IMR-90 (cell line): ENCODE data around the gene GBA2. TPM values are rescaled to one million over a fixed set of nuclear protein-coding genes. Genes with fewer than 3 reads are reported as not detected.

Experiments
- ATAC-seq: fragments of 200-7000 bp; cut with Tn5 transposase; 2 replicates; pipeline ENCODE4 v1.9.1; 2020; ENCODE audit warnings: low read depth, mild to moderate bottlenecking, moderate library complexity
- BruUV-seq: library from RNA; stranded (reverse); fragments of 400-500 nt; replicated peaks from 2 replicates; lab custom pipeline; 2021; lab: Mats Ljungman, UMichigan
- CTCF ChIA-PET: fragments of 300-600 bp; formaldehyde crosslinking; extraction: SDS; loops from one replicate; lab custom pipeline; 2021; ENCODE audit warnings: antibody characterized with exemption; lab: Yijun Ruan, JAX
- POLR2A ChIA-PET: fragments of 300-600 bp; sonication (Branson Sonifier 250); formaldehyde crosslinking; loops from one replicate; lab custom pipeline; 2022; ENCODE audit warnings: antibody characterized with exemption; ENCODE audit not compliant: unreplicated experiment; lab: Charles Lee
- DNase-seq: peaks from one replicate; pipeline ENCODE4 v3.0.0; 2013
- H2AFZ ChIP-seq: replicated peaks from 2 replicates; pipeline ENCODE3; 2013; ENCODE audit warnings: low read length, mild to moderate bottlenecking; ENCODE audit not compliant: poor library complexity
- H2AK5ac ChIP-seq: 2 replicates; pipeline ENCODE4 v1.6.1; 2013; ENCODE audit warnings: low read depth, low read length, inconsistent platforms
- H2AK9ac ChIP-seq: replicated peaks from 2 replicates; pipeline ENCODE3; 2013; ENCODE audit warnings: mild to moderate bottlenecking, low read depth, low read length, moderate library complexity; ENCODE audit not compliant: poor library complexity
- H2BK120ac ChIP-seq: 2 replicates; pipeline ENCODE4 v1.6.1; 2013; ENCODE audit warnings: low read depth, low read length, inconsistent platforms
- H2BK15ac ChIP-seq: 3 replicates; pipeline ENCODE4 v1.6.1; 2013; ENCODE audit warnings: low read depth, low read length, inconsistent platforms
- H2BK20ac ChIP-seq: 2 replicates; pipeline ENCODE4 v1.6.1; 2013; ENCODE audit warnings: low read depth, mild to moderate bottlenecking, inconsistent platforms, low read length, moderate library complexity
- H2BK5ac ChIP-seq: 2 replicates; pipeline ENCODE4 v1.6.1; 2013; ENCODE audit warnings: mild to moderate bottlenecking, low read depth, low read length, inconsistent platforms; ENCODE audit not compliant: poor library complexity, severe bottlenecking
- H3K14ac ChIP-seq: replicated peaks from 2 replicates; pipeline ENCODE4 v1.6.1; 2013; ENCODE audit warnings: low read depth, low read length, inconsistent platforms
- H3K18ac ChIP-seq: 2 replicates; pipeline ENCODE4 v1.6.1; 2013; ENCODE audit warnings: low read depth, low read length, control low read depth
- H3K23ac ChIP-seq: 2 replicates; pipeline ENCODE4 v1.6.1; 2013; ENCODE audit warnings: low read depth, low read length, inconsistent platforms
- H3K27ac ChIP-seq: 2 replicates; pipeline ENCODE4 v1.5.1; 2013; ENCODE audit warnings: mild to moderate bottlenecking, control low read depth, low read length; ENCODE audit not compliant: insufficient read depth
- H3K27me3 ChIP-seq: 2 replicates; pipeline ENCODE4 v1.6.1; 2013; ENCODE audit warnings: low read length; ENCODE audit not compliant: control insufficient read depth, insufficient read depth
- H3K36me3 ChIP-seq: 2 replicates; pipeline ENCODE4 v1.6.1; 2013; ENCODE audit warnings: low read length, mixed read lengths; ENCODE audit not compliant: control insufficient read depth, insufficient read depth
- H3K4ac ChIP-seq: 2 replicates; pipeline ENCODE4 v1.6.1; 2013; ENCODE audit warnings: low read depth, low read length, inconsistent platforms
- H3K4me1 ChIP-seq: 2 replicates; pipeline ENCODE4 v1.6.1; 2013; ENCODE audit warnings: low read length, mixed read lengths; ENCODE audit not compliant: control insufficient read depth, insufficient read depth
- H3K4me2 ChIP-seq: 2 replicates; pipeline ENCODE4 v1.6.1; 2013; ENCODE audit warnings: low read depth, mild to moderate bottlenecking, control low read depth, low read length, moderate library complexity
- H3K4me3 ChIP-seq: 2 replicates; pipeline ENCODE4 v1.5.1; 2013; ENCODE audit warnings: low read depth, mild to moderate bottlenecking, control low read depth, low read length, moderate library complexity; ENCODE audit not compliant: insufficient read depth
- H3K56ac ChIP-seq: 2 replicates; pipeline ENCODE4 v1.6.1; 2013; ENCODE audit warnings: low read length, inconsistent platforms; ENCODE audit not compliant: insufficient read depth; ENCODE audit errors: extremely low read depth
- H3K79me1 ChIP-seq, 2 experiments: 2 replicates each; pipeline ENCODE4 v1.6.1; 2013; ENCODE audit warnings: low read length in 2 of 2, inconsistent platforms in 1 of 2, low read depth in 1 of 2
- H3K9ac ChIP-seq: 2 replicates; pipeline ENCODE4 v1.6.1; 2013; ENCODE audit warnings: low read depth, low read length, control low read depth
- H3K9me1 ChIP-seq: 2 replicates; pipeline ENCODE4 v1.6.1; 2013; ENCODE audit warnings: low read length, inconsistent platforms; ENCODE audit not compliant: insufficient read depth
- H3K9me3 ChIP-seq: 2 replicates; pipeline ENCODE4 v1.6.1; 2013; ENCODE audit warnings: low read length; ENCODE audit not compliant: control insufficient read depth, insufficient read depth
- H4K20me1 ChIP-seq: 2 replicates; pipeline ENCODE4 v1.6.1; 2013; ENCODE audit warnings: low read length, inconsistent platforms; ENCODE audit not compliant: insufficient read depth
- H4K5ac ChIP-seq: 2 replicates; pipeline ENCODE4 v1.6.1; 2013; ENCODE audit warnings: mild to moderate bottlenecking, low read depth, low read length, control low read depth
- H4K8ac ChIP-seq, 2 experiments: 2 replicates each; pipeline ENCODE4 v1.6.1; 2013; ENCODE audit warnings: low read depth in 2 of 2, low read length in 2 of 2, control low read depth in 1 of 2, inconsistent platforms in 1 of 2
- H4K91ac ChIP-seq: 2 replicates; pipeline ENCODE4 v1.6.1; 2013; ENCODE audit warnings: low read depth, low read length, inconsistent platforms; ENCODE audit not compliant: insufficient read depth
- CEBPB ChIP-seq: IDR thresholded peaks from 2 replicates; pipeline ENCODE4 v1.6.1; 2012; ENCODE audit warnings: low read depth, low read length, improper control_type of control experiment
- CHD1 ChIP-seq: IDR thresholded peaks from 2 replicates; pipeline ENCODE4 v1.6.1; 2012; ENCODE audit warnings: low read depth, low read length, improper control_type of control experiment
- ELK1 ChIP-seq: fragments of 150-350 bp; IDR thresholded peaks from 2 replicates; pipeline ENCODE4 v1.6.1; 2016; ENCODE audit warnings: low read depth, mild to moderate bottlenecking, low read length, moderate library complexity, borderline replicate concordance
- FOS ChIP-seq: fragments of 150-350 bp; IDR thresholded peaks from 2 replicates; pipeline ENCODE4 v1.6.1; 2016; ENCODE audit warnings: low read depth, low read length
- MAFK ChIP-seq: IDR thresholded peaks from 2 replicates; pipeline ENCODE4 v1.6.1; 2012; ENCODE audit warnings: low read depth, low read length, improper control_type of control experiment
- MXI1 ChIP-seq: IDR thresholded peaks from 2 replicates; pipeline ENCODE4 v1.6.1; 2012; ENCODE audit warnings: low read depth, mild to moderate bottlenecking, low read length, moderate library complexity, borderline replicate concordance
- NFE2L2 ChIP-seq: fragments of 150-350 bp; IDR thresholded peaks from 2 replicates; pipeline ENCODE4 v1.6.1; 2016; ENCODE audit warnings: low read depth, mild to moderate bottlenecking, low read length
- POLR2A ChIP-seq: IDR thresholded peaks from 2 replicates; pipeline ENCODE4 v1.6.1; 2012; ENCODE audit warnings: mild to moderate bottlenecking, low read depth, low read length
- RAD21 ChIP-seq: IDR thresholded peaks from 2 replicates; pipeline ENCODE4 v1.6.1; 2012; ENCODE audit warnings: low read length, improper control_type of control experiment
- RFX5 ChIP-seq: IDR thresholded peaks from 2 replicates; pipeline ENCODE4 v1.8.0; 2012; ENCODE audit warnings: low read depth, mild to moderate bottlenecking, low read length, moderate library complexity
- SMC3 ChIP-seq: fragments of 150-350 bp; IDR thresholded peaks from 2 replicates; pipeline ENCODE4 v1.6.1; 2016; ENCODE audit warnings: low read depth, mild to moderate bottlenecking, antibody characterized with exemption, low read length, moderate library complexity
- WGBS, 2 experiments: methylation state at CpG; one replicate each; pipeline versions ENCODE4 v1.1.5 to v1.1.7; 2013; ENCODE audit warnings: missing lambda C conversion rate in 2 of 2; ENCODE audit not compliant: insufficient read length in 1 of 2; ENCODE audit errors: extremely low coverage in 2 of 2; 5-methylcytosine and 5-hydroxymethylcytosine counted together
- dilution Hi-C: fragments of 300-500 bp; cut with HindIII; formaldehyde crosslinking; loops from one replicate; pipeline ENCODE4 v1.14.3; 2018; ENCODE audit warnings: low sequenced_read_pairs; ENCODE audit not compliant: unreplicated experiment
- in situ Hi-C: fragments of 300-500 bp; cut with MboI; formaldehyde crosslinking; loops from 3 replicates; pipeline ENCODE4 v1.14.3; 2019; ENCODE audit warnings: low sequenced_read_pairs, inconsistent platforms, mixed read lengths
- intact Hi-C: fragments of 100-400 bp; cut with micrococcal nuclease; formaldehyde crosslinking; loops from 2 replicates; pipeline ENCODE4 v1.10.0; 2022
- polyA plus RNA-seq, 3 experiments: library from polyadenylated mRNA; depleted of rRNA; stranded (reverse); fragments of >200 nt; gene quantifications; 2 replicates each; pipeline ENCODE4 v1.2.3, GENCODE V29; 2012; ENCODE audit warnings: low replicate concordance in 1 of 3
- total RNA-seq: library from RNA; depleted of rRNA; stranded (reverse); fragments of >200 nt; gene quantifications from 2 replicates; pipeline ENCODE4 v1.2.3, GENCODE V29; 2012

The GBA2 gene
- total and polyA plus RNA-seq, 2 of the 4 experiments (the other 2 are of a cell fraction), result 18.1 to 38.2 TPM

DNA sequence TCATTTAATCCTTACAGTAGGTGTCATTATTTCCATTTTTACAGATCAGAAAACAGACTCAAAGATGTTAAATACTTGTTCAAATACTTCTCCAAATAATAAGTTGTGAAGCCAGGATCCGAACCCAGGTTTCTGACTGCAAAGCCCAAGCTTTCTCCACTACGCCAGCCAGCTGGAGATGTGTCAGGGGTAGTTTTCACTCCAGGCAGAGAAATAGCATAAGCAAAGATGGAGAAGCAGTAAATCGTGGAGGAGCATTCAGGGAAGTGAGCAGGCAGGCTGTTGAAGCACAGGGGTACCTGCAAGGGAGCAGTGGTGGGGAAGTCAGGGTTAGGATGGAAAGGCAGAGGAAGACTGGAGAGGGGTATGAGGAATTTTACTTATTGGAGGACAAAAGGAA lies 19.9 kb downstream of the GBA2 start:
- Histone ChIP-seq H4K91ac (peak overlapping the region; percentile 99), H3K18ac (peak overlapping the region; percentile 87), H3K27ac (peak overlapping the region; percentile 90), H3K27me3 (no peaks in the 10 kb centered on the region), H3K4me3 (peak overlapping the region; percentile 99), H2BK20ac (peak overlapping the region; percentile 49), H3K4me2 (peak overlapping the region; percentile 96), H3K4ac (peak overlapping the region; percentile 99), H3K4me1 (peaks cover 25% of the 10 kb centered on the region), H2AFZ (peak overlapping the region; percentile 36), H4K5ac (peak overlapping the region; percentile 58), H3K79me1 (peaks cover 23 to 73% of the 10 kb centered on the region in 2 experiments), H2BK120ac (peak overlapping the region; percentile 98), H3K56ac (peak overlapping the region; percentile 99), H3K23ac (peak overlapping the region; percentile 84), H2BK5ac (peak overlapping the region; percentile 96), H3K36me3 (peaks cover 18% of the 10 kb centered on the region), H2AK9ac (peak overlapping the region; percentile 94), H3K14ac (peak overlapping the region; percentile 100), H4K8ac (peak overlapping the region; percentile 92 to 99), H2BK15ac (peak overlapping the region; percentile 75; the same call in 2 of the 3 replicates), H2AK5ac (peak overlapping the region; percentile 100), H3K9me1 (peaks cover 5% of the 10 kb centered on the region; the same call in 1 of the 2 replicates), H3K9ac (peak overlapping the region; percentile 99), H3K9me3 (no peaks in the 10 kb centered on the region), H4K20me1 (peaks cover 36% of the 10 kb centered on the region)
- CTCF ChIA-PET, result interaction anchor here (0.6 to 1.0 kb wide), 3 partner anchors 45 to 135 kb away, joined by 3 read pairs; no protein-coding TSS in a partner anchor
- TF ChIP-seq SMC3 (no peak), POLR2A (no peak), CHD1 (no peak), RAD21 (no peak), RFX5 (no peak), NFE2L2 (no peak), CEBPB (no peak), MAFK (no peak), MXI1 (no peak), ELK1 (no peak), FOS (no peak)
- no TSS peak for BruUV-seq
- POLR2A ChIA-PET, result interaction anchor here (0.6 to 2.8 kb wide), 5 partner anchors 13 to 44 kb away, joined by 3 to 23 read pairs (median 4); partner anchors contain the start of gene TPM2
- no CpG with 5 or more reads among the region's 3 CpGs for WGBS, 2 experiments
- peak; percentile 18 for DNase-seq
- dilution Hi-C loops, result no loop called here
- in situ Hi-C loops, result no loop called here
- no peak for ATAC-seq
- intact Hi-C loops, result loop anchor here (2.0 kb wide), 1 partner anchor 38 kb away; no protein-coding TSS in a partner anchor
